CD4-positive, alpha-beta T cell (primary cell): ENCODE results near the gene SP6. TPM values are rescaled to one million over a fixed set of nuclear protein-coding genes. Genes with fewer than 3 reads are reported as not detected.

Experiments used
- ATAC-seq: fragments of 200-7000 bp; cut with Tn5 transposase; one replicate; pipeline ENCODE4 v1.10.0; 2022; ENCODE audit warnings: mild to moderate bottlenecking; ENCODE audit not compliant: poor library complexity
- CTCF ChIA-PET: fragments of 350-600 bp; sonication (Branson Sonifier 250); formaldehyde crosslinking; loops from one replicate; lab custom pipeline; 2021; ENCODE audit warnings: antibody characterized with exemption, inconsistent platforms; lab: Charles Lee
- POLR2A ChIA-PET: fragments of 350-600 bp; sonication (Branson Sonifier 250); formaldehyde crosslinking; loops from one replicate; lab custom pipeline; 2021; ENCODE audit warnings: antibody characterized with exemption, inconsistent platforms; lab: Charles Lee
- DNase-seq, 14 experiments: peaks; one replicate each; pipeline ENCODE4 v3.0.0-alpha.2; 2013 to 2020; ENCODE audit warnings: mixed read lengths in 2 of 14
- H3K27ac ChIP-seq, 2 donors: one replicate each; pipeline versions ENCODE4 v1.5.1 to v1.7.0; 2013; ENCODE audit warnings: low read length in 2 of 2, low read depth in 1 of 2, mild to moderate bottlenecking in 1 of 2
- H3K27me3 ChIP-seq, 2 experiments: 1 replicate in 1 of 2; 2 replicates in 1 of 2; pipeline versions ENCODE4 v1.6.1 to v1.7.0; 2013; ENCODE audit warnings: low read length in 2 of 2, control low read depth in 1 of 2, mild to moderate bottlenecking in 1 of 2, moderate library complexity in 1 of 2; ENCODE audit not compliant: insufficient read depth in 2 of 2, control insufficient read depth in 1 of 2
- H3K36me3 ChIP-seq: one replicate; pipeline ENCODE4 v1.6.1; 2013; ENCODE audit warnings: low read length, control low read depth; ENCODE audit not compliant: insufficient read depth
- H3K4me1 ChIP-seq: one replicate; pipeline ENCODE4 v1.6.1; 2013; ENCODE audit warnings: low read length, control low read depth; ENCODE audit not compliant: insufficient read depth
- H3K4me3 ChIP-seq: one replicate; pipeline ENCODE4 v1.5.1; 2013; ENCODE audit warnings: mild to moderate bottlenecking, low read length, moderate library complexity
- H3K9me3 ChIP-seq, 2 experiments: 1 replicate in 1 of 2; 2 replicates in 1 of 2; pipeline versions ENCODE4 v1.6.1 to v1.7.0; 2013; ENCODE audit warnings: low read length in 2 of 2, mild to moderate bottlenecking in 2 of 2, control low read depth in 1 of 2, moderate library complexity in 1 of 2; ENCODE audit not compliant: control insufficient read depth in 1 of 2, insufficient read depth in 1 of 2
- H3K27ac Mint-ChIP-seq: one replicate; pipeline ENCODE4 v1.8.0; 2020; ENCODE audit warnings: mixed read lengths
- H3K27me3 Mint-ChIP-seq: one replicate; pipeline ENCODE4 v1.8.0; 2021; ENCODE audit warnings: mixed read lengths
- H3K36me3 Mint-ChIP-seq: one replicate; pipeline ENCODE4 v1.8.0; 2021; ENCODE audit warnings: low read depth, mixed read lengths
- H3K4me1 Mint-ChIP-seq: one replicate; pipeline ENCODE4 v1.8.0; 2021; ENCODE audit warnings: low read depth, mixed read lengths
- H3K4me3 Mint-ChIP-seq: one replicate; pipeline ENCODE4 v1.8.0; 2020; ENCODE audit warnings: mild to moderate bottlenecking, mixed read lengths
- H3K9me3 Mint-ChIP-seq: one replicate; pipeline ENCODE4 v1.8.0; 2020; ENCODE audit warnings: mixed read lengths
- intact Hi-C, 2 experiments: fragments of 100-400 bp; cut with DNase I in 1 of 2; cut with micrococcal nuclease in 1 of 2; formaldehyde crosslinking; loops; one replicate each; pipeline versions ENCODE4 v1.15.1 to v1.9.0; 2023 to 2025; cut with DNase I, micrococcal nuclease
- total RNA-seq, 174 experiments: library from RNA in 2 of 174; stranded (reverse) in 2 of 174; gene quantifications; one replicate each; pipeline ENCODE4 v1.2.3 and lab custom pipeline; 2021 to 2026
- TF ChIP-seq, protein P1 (sequence below): fragments of 200-600 bp; IDR thresholded peaks from one replicate; pipeline ENCODE4 v1.8.0; 2022; ENCODE audit warnings: antibody characterized with exemption, mild to moderate bottlenecking

SP6 gene
- total RNA-seq, 2 experiments from 2014 or later: 0.17 to 0.27 TPM

DNA sequence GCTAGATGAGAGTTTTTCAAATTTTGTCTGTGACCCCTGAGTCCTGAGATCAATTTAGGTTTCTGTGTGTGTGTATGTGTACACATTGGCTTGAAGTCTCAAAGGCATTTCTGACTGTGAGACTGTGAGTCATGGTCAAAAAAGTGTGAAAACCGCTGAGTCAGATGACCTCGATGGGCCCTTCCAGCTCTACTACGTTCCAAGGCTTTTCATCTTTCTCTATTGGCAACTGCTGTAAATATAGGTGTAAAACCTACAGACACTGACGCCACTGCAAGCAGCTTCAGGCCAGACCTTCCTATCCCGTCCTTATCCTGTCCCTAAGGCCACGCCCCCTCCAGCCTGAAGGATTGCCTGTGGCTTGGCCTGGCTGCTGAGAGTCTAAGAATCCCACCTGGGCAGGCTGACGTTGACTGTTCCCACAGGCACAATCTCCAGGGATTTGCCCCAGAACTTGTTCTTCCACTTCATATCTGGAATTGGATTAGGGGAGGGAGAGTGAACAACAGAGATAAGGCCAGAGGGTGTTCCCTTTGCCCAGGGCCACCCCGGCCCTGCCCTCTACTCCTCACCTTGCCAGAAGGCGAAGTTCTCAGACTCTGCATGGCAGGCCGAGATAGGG is 40.7 kb downstream of the SP6 start:
- Histone ChIP-seq H3K36me3 (peaks cover 79% of the 10 kb centered on the region), H3K27ac (no peak overlapping the region), H3K27me3 (no peaks in the 10 kb centered on the region), H3K4me3 (no peak overlapping the region), H3K4me1 (peaks cover 5% of the 10 kb centered on the region), H3K9me3 (no peaks in the 10 kb centered on the region)
- H3K4me1 Mint-ChIP-seq: no peaks in the 10 kb centered on the region
- H3K27ac Mint-ChIP-seq: no peak overlapping the region
- no peak overlapping the region for H3K4me3 Mint-ChIP-seq
- peak in 4 of 14 experiments; percentile 8 to 64 (median 38) for DNase-seq
- ChIA-PET CTCF (interaction anchor here (0.7 to 1.0 kb wide), 2 partner anchors 31 to 35 kb away, joined by 3 to 4 read pairs; partner anchors contain the start of gene SCRN2), POLR2A (no interaction called here)
- intact Hi-C loops: no loop called here
- no peaks in the 10 kb centered on the region for H3K27me3 Mint-ChIP-seq
- TF ChIP-seq, protein P1, sequence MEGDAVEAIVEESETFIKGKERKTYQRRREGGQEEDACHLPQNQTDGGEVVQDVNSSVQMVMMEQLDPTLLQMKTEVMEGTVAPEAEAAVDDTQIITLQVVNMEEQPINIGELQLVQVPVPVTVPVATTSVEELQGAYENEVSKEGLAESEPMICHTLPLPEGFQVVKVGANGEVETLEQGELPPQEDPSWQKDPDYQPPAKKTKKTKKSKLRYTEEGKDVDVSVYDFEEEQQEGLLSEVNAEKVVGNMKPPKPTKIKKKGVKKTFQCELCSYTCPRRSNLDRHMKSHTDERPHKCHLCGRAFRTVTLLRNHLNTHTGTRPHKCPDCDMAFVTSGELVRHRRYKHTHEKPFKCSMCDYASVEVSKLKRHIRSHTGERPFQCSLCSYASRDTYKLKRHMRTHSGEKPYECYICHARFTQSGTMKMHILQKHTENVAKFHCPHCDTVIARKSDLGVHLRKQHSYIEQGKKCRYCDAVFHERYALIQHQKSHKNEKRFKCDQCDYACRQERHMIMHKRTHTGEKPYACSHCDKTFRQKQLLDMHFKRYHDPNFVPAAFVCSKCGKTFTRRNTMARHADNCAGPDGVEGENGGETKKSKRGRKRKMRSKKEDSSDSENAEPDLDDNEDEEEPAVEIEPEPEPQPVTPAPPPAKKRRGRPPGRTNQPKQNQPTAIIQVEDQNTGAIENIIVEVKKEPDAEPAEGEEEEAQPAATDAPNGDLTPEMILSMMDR: no peak
- peaks cover 76% of the 10 kb centered on the region for H3K36me3 Mint-ChIP-seq
- ATAC-seq: no peak
- H3K9me3 Mint-ChIP-seq: no peaks in the 10 kb centered on the region

DNA sequence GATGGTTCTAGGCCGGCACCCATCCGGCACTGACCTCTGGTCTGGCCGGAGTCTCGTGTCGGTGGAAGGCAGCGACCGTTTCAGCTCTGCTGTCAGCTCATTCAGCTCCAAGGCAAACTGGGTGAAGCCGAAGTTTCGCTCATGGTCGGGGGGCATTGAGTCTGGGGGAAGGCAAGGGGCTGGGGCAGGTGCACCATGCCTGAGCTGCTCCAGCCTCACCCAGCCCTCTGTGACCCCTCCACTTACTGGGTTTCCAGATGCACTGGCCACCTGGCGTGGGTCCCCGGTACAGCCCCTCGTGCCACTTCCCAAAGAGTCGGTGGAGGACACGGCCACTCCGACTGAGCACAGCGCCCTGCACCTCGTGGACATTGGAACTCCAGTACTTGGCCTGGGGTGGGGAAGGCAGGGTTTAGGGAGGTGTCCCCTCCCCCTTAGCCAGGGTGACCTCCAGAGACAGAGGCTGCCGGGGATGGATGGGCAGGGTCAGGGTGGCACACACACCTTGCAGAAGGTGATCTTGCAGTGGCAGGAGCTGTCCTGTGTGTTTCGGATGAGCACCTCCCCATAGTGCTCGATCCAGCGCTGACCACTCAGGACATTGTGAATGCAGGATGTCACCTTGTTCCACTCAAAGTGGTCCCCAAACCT is 42.0 kb downstream of the SP6 start:
- no peak for ATAC-seq
- no peak overlapping the region for H3K27ac Mint-ChIP-seq
- H3K4me1 Mint-ChIP-seq: no peaks in the 10 kb centered on the region

DNA sequence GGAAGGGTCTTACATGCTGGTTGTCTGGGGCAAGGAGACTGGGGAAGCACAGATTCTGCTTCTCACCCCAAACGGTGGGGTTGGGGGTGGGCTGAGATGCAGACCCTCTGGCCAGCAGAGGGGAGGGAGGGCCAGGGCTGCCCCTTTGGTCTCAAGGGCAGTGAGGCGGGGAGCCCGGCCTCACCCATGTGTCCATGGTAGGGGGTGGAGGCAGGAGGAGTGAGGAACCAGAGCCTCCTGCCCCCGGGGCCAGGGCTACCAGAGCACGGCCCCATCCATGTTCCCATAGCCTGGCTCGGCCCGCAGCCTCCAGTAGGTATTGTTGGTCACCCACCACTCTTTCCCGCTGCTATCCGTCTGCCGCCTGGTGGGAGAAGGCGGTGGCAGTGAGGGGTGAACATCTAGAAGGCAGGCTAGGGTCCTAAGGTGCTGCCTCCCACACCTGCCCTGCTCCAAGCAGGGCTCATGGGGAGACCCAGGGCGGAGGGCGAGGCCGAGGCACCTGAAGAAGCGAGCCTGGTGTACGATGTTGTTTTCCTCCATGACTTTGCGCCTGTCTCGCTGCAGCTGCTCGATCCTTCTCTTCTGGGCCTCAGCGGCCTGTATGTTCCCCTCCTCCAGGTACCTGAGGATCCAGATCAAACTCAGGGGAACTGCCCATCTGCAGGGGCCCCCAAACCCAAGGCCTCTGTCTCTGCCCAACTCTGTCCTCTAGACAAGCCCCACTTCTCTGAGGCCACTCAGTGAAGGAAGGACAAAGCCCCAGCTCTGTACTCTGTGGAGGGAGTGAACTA is 42.7 kb downstream of the SP6 start:
- no peak overlapping the region for H3K27ac Mint-ChIP-seq
- H3K27me3 ChIP-seq: no peaks in the 10 kb centered on the region
- H3K36me3 Mint-ChIP-seq: peaks cover 66% of the 10 kb centered on the region
- CTCF ChIA-PET: no interaction called here
- ATAC-seq (no peak), DNase-seq (peak in 1 of 14 experiments; percentile 13)
- no peak overlapping the region for H3K4me3 ChIP-seq
- no peaks in the 10 kb centered on the region for H3K9me3 ChIP-seq
- H3K4me1 Mint-ChIP-seq: no peaks in the 10 kb centered on the region
- H3K9me3 Mint-ChIP-seq: no peaks in the 10 kb centered on the region
- no peaks in the 10 kb centered on the region for H3K27me3 Mint-ChIP-seq
- H3K36me3 ChIP-seq: peaks cover 59% of the 10 kb centered on the region
- peaks cover 5% of the 10 kb centered on the region for H3K4me1 ChIP-seq
- H3K27ac ChIP-seq: no peak overlapping the region
- TF ChIP-seq, protein P1: no peak
- POLR2A ChIA-PET: no interaction called here
- intact Hi-C loops: no loop called here
- H3K4me3 Mint-ChIP-seq: no peak overlapping the region

More for the DNA sequence above, 42.0 kb downstream of the SP6 start:
- no peak overlapping the region for H3K27ac ChIP-seq
- no peak overlapping the region for H3K4me3 ChIP-seq
- DNase-seq: peak in 1 of 14 experiments; percentile 14
- no peaks in the 10 kb centered on the region for H3K9me3 ChIP-seq
- ChIA-PET CTCF (no interaction called here), POLR2A (no interaction called here)
- no peaks in the 10 kb centered on the region for H3K27me3 ChIP-seq
- intact Hi-C loops: no loop called here
- Mint-ChIP-seq H3K36me3 (peaks cover 67% of the 10 kb centered on the region), H3K27me3 (no peaks in the 10 kb centered on the region), H3K4me3 (no peak overlapping the region), H3K9me3 (no peaks in the 10 kb centered on the region)
- peaks cover 5% of the 10 kb centered on the region for H3K4me1 ChIP-seq
- TF ChIP-seq, protein P1: no peak
- H3K36me3 ChIP-seq: peaks cover 66% of the 10 kb centered on the region
